NOMO-1 (cell line): ENCODE results near the gene GABRA6.

Source experiments
- DNase-seq, 2 experiments: peaks; one replicate each; lab custom pipeline; 2025; ENCODE audit not compliant: unreplicated experiment in 2 of 2; lab: John Stamatoyannopoulos, UW

GABRA6 gene

GRCh38 chr5:161751265-161751664 is 65.7 kb downstream of the GABRA6 start:
- DNase-seq = no peak
